WTC11 (cell line): ENCODE results near the gene LAMA3. TPM values are rescaled to one million over a fixed set of nuclear protein-coding genes. Genes with fewer than 3 reads are reported as not detected.

ENCODE experiments used
- ATAC-seq: fragments of 200-7000 bp; cut with Tn5 transposase; 2 replicates; pipeline ENCODE4 v1.10.0; 2021; ENCODE audit warnings: mild to moderate bottlenecking, moderate library complexity
- CTCF ChIA-PET: fragments of 300-600 bp; sonication (Branson Sonifier 250); formaldehyde crosslinking; loops from one replicate; lab custom pipeline; 2021; ENCODE audit warnings: antibody characterized with exemption; lab: Charles Lee
- POLR2A ChIA-PET: fragments of 350-600 bp; sonication (Branson Sonifier 250); formaldehyde crosslinking; loops from one replicate; lab custom pipeline; 2021; ENCODE audit warnings: antibody characterized with exemption; lab: Charles Lee
- DNase-seq: peaks from one replicate; pipeline ENCODE4 v3.0.0; 2021; ENCODE audit warnings: low spot score
- H3K27ac Mint-ChIP-seq: 2 replicates; pipeline ENCODE4 v1.8.0; 2021; ENCODE audit warnings: mixed read lengths
- H3K27me3 Mint-ChIP-seq: 2 replicates; pipeline ENCODE4 v1.8.0; 2021; ENCODE audit warnings: low read depth, mild to moderate bottlenecking, moderate library complexity, mixed read lengths
- H3K36me3 Mint-ChIP-seq: 2 replicates; pipeline ENCODE4 v1.8.0; 2021; ENCODE audit warnings: mixed read lengths
- H3K4me1 Mint-ChIP-seq: 2 replicates; pipeline ENCODE4 v1.8.0; 2022; ENCODE audit warnings: mixed read lengths
- H3K4me3 Mint-ChIP-seq: 2 replicates; pipeline ENCODE4 v1.8.0; 2021; ENCODE audit warnings: mild to moderate bottlenecking, moderate library complexity, mixed read lengths
- H3K9me3 Mint-ChIP-seq: 2 replicates; pipeline ENCODE4 v1.8.0; 2021; ENCODE audit warnings: mixed read lengths
- ARID4B ChIP-seq: sonication (generic); formaldehyde crosslinking; IDR thresholded peaks from 2 replicates; pipeline ENCODE4 v1.8.0; 2023; ENCODE audit warnings: missing genetic modification reagents, mild to moderate bottlenecking, borderline replicate concordance
- ELF4 ChIP-seq: sonication (generic); formaldehyde crosslinking; IDR thresholded peaks from 2 replicates; pipeline ENCODE4 v1.8.1; 2022; ENCODE audit warnings: low read depth, mild to moderate bottlenecking, moderate library complexity, missing genetic modification reagents
- EMX1 ChIP-seq: fragments of 250-450 bp; sonication (Bioruptor Pico); IDR thresholded peaks from 2 replicates; pipeline ENCODE4 v1.8.0; 2021; ENCODE audit warnings: mild to moderate bottlenecking
- ERG ChIP-seq: fragments of 250-450 bp; sonication (Bioruptor Pico); IDR thresholded peaks from 2 replicates; pipeline ENCODE4 v1.8.0; 2021; ENCODE audit warnings: mild to moderate bottlenecking
- ESRRA ChIP-seq: sonication (generic); formaldehyde crosslinking; IDR thresholded peaks from 2 replicates; pipeline ENCODE4 v1.8.1; 2022; ENCODE audit warnings: mild to moderate bottlenecking, missing genetic modification reagents, borderline replicate concordance
- FOXP1 ChIP-seq: sonication (generic); formaldehyde crosslinking; IDR thresholded peaks from 2 replicates; pipeline ENCODE4 v1.8.0; 2022; ENCODE audit warnings: missing genetic modification reagents, mild to moderate bottlenecking, moderate library complexity, borderline replicate concordance
- GABPB1 ChIP-seq: sonication (generic); formaldehyde crosslinking; IDR thresholded peaks from 2 replicates; pipeline ENCODE4 v1.8.1; 2023; ENCODE audit warnings: mild to moderate bottlenecking, missing genetic modification reagents
- IRF1 ChIP-seq: sonication (generic); formaldehyde crosslinking; IDR thresholded peaks from 2 replicates; pipeline ENCODE4 v1.8.0; 2023; ENCODE audit warnings: missing genetic modification reagents
- MAX ChIP-seq: sonication (generic); formaldehyde crosslinking; IDR thresholded peaks from 2 replicates; pipeline ENCODE4 v1.8.0; 2022; ENCODE audit warnings: mild to moderate bottlenecking, missing genetic modification reagents
- MXD4 ChIP-seq: fragments of 250-450 bp; sonication (Bioruptor Pico); IDR thresholded peaks from 2 replicates; pipeline ENCODE4 v1.8.0; 2021; ENCODE audit warnings: mild to moderate bottlenecking, moderate library complexity, borderline replicate concordance
- NFE2L1 ChIP-seq: sonication (generic); formaldehyde crosslinking; IDR thresholded peaks from 2 replicates; pipeline ENCODE4 v1.8.1; 2023; ENCODE audit warnings: missing genetic modification reagents
- NR3C1 ChIP-seq: sonication (generic); formaldehyde crosslinking; conservative IDR thresholded peaks from 2 replicates; pipeline ENCODE4 v1.8.1; 2023; ENCODE audit warnings: low read depth, mild to moderate bottlenecking, missing genetic modification reagents
- OVOL2 ChIP-seq: fragments of 250-450 bp; sonication (Bioruptor Pico); IDR thresholded peaks from 2 replicates; pipeline ENCODE4 v1.9.0; 2021; ENCODE audit warnings: mild to moderate bottlenecking, borderline replicate concordance
- PRRX2 ChIP-seq: fragments of 250-450 bp; sonication (Bioruptor Pico); IDR thresholded peaks from 2 replicates; pipeline ENCODE4 v1.8.0; 2021; ENCODE audit warnings: mild to moderate bottlenecking
- STAT6 ChIP-seq: sonication (generic); formaldehyde crosslinking; conservative IDR thresholded peaks from 2 replicates; pipeline ENCODE4 v1.8.1; 2023; ENCODE audit warnings: mild to moderate bottlenecking, low read depth, missing genetic modification reagents, moderate library complexity
- ZBTB21 ChIP-seq: sonication (generic); formaldehyde crosslinking; IDR thresholded peaks from 2 replicates; pipeline ENCODE4 v1.8.1; 2023; ENCODE audit warnings: mild to moderate bottlenecking, missing genetic modification reagents, borderline replicate concordance
- total RNA-seq: library from RNA; stranded (reverse); gene quantifications from 3 replicates; pipeline ENCODE4 v1.2.3, GENCODE V29; 2021
- TF ChIP-seq, protein P1 (sequence below): fragments of 250-450 bp; sonication (Bioruptor Pico); IDR thresholded peaks from 2 replicates; pipeline ENCODE4 v1.9.0; 2021; ENCODE audit warnings: mild to moderate bottlenecking

LAMA3 gene
- total RNA-seq, 1 experiment from 2014 or later: 0.83 TPM

DNA sequence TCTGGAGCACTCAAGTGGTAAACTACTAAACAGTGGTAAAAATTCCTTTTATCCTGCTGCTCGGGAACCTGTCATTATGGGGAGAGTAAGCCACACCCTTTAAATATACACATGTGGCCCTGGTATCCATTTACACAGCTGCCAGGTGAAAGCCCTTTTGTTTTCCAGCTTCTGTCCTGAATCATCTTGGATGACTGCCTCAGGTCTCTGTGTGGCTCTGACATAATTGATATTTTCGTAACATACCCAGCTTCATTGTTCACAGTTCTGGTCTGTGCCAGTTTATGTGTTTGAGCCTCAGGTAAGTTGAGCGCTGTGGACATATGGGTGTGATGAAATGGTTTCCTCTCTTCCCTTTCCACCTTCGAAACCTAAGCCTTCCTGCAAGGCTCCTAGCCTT is 309.6 kb downstream of the LAMA3 start:
- no peaks in the 10 kb centered on the region for H3K27me3 Mint-ChIP-seq
- DNase-seq: no peak
- no peaks in the 10 kb centered on the region for H3K36me3 Mint-ChIP-seq
- ATAC-seq: no peak; the same call in 1 of the 2 replicates
- no peak overlapping the region for H3K27ac Mint-ChIP-seq
- H3K4me1 Mint-ChIP-seq: peaks cover 15% of the 10 kb centered on the region
- CTCF ChIA-PET: no interaction called here
- POLR2A ChIA-PET: no interaction called here
- H3K4me3 Mint-ChIP-seq: no peak overlapping the region
- no peak for TF ChIP-seq IRF1 (CRISPR knock-in tag)
- no peak for TF ChIP-seq STAT6 (CRISPR knock-in tag)
- no peak for TF ChIP-seq OVOL2 (CRISPR knock-in tag)
- no peak for TF ChIP-seq PRRX2 (CRISPR knock-in tag)
- TF ChIP-seq MAX: no peak
- H3K9me3 Mint-ChIP-seq: peaks cover 7% of the 10 kb centered on the region; the same call in 1 of the 2 replicates

DNA sequence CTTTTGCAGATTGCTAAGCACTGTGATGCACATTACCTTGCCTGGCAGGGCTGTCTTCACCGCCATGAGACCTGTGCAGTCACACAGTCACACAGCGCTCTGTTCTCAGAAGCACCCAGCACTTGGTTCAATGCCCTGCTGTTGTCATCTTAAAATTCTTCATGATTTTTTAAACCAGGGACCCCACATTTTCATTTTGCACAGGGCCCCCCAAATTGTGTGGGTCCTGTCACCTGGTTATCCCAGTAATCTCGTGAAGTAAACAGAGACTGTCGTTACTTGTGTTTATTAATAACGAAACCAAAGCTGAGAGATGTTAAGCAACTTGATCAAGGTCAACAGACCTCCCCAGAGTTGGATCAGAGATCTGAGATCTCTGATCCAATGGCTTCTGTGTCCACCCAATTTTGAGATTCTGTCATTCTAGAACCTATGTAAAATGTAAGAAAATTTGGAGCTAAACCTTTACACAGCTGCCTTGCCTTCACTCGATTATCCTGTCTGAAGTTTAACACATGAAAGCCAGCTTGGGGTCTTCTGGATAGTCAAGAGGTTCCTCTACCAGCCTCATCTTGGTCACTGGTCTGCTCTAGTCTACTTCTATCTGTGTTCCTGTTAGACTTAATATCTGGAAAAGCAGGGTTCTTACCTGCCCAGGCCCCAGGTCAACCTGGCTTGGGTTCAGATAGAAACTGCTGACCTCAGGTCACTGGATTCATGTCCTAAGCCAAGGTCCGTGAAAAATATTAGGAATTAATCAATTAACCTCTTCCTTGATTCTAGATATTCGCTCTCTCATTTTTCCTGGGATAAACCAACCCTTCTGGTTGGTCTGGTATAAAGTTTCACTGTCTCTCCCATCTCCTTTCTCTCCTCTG is 311.6 kb downstream of the LAMA3 start:
- H3K27ac Mint-ChIP-seq: no peak overlapping the region
- ATAC-seq: no peak
- TF ChIP-seq FOXP1 (CRISPR knock-in tag) (no peak), ARID4B (CRISPR knock-in tag) (no peak), ESRRA (CRISPR knock-in tag) (no peak), NFE2L1 (CRISPR knock-in tag) (no peak), NR3C1 (CRISPR knock-in tag) (no peak), EMX1 (CRISPR knock-in tag) (no peak), MXD4 (CRISPR knock-in tag) (no peak), ELF4 (CRISPR knock-in tag) (no peak), ZBTB21 (CRISPR knock-in tag) (no peak), ERG (CRISPR knock-in tag) (no peak), GABPB1 (CRISPR knock-in tag) (no peak)
- TF ChIP-seq, protein P1, sequence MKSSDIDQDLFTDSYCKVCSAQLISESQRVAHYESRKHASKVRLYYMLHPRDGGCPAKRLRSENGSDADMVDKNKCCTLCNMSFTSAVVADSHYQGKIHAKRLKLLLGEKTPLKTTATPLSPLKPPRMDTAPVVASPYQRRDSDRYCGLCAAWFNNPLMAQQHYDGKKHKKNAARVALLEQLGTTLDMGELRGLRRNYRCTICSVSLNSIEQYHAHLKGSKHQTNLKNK: no peak
- TF ChIP-seq, all 79 proteins: peak for 0
- Mint-ChIP-seq H3K4me3 (no peak overlapping the region), H3K9me3 (peaks cover 7% of the 10 kb centered on the region; the same call in 1 of the 2 replicates), H3K4me1 (peaks cover 7% of the 10 kb centered on the region), H3K36me3 (no peaks in the 10 kb centered on the region), H3K27me3 (no peaks in the 10 kb centered on the region)
- no peak for DNase-seq
- POLR2A ChIA-PET: no interaction called here
- CTCF ChIA-PET: no interaction called here
